Astrocyte (in vitro differentiated cells and primary cell): Measurements from ENCODE around the gene MED12L.

ENCODE experiments used
- EZH2 ChIP-seq: IDR thresholded peaks from 2 replicates; pipeline ENCODE4 v1.6.1; 2012; ENCODE audit warnings: mild to moderate bottlenecking, low read length, inconsistent platforms; ENCODE audit not compliant: insufficient read depth
- TF ChIP-seq, protein P1 (sequence below): IDR thresholded peaks from 2 replicates; pipeline ENCODE4 v1.5.1; 2011; ENCODE audit warnings: low read depth, mild to moderate bottlenecking, inconsistent platforms, low read length, moderate library complexity; ENCODE audit not compliant: insufficient read depth

GRCh38 chr3:151086484-151087456, 1.3 kb downstream of the MED12L start:
- TF ChIP-seq, protein P1, sequence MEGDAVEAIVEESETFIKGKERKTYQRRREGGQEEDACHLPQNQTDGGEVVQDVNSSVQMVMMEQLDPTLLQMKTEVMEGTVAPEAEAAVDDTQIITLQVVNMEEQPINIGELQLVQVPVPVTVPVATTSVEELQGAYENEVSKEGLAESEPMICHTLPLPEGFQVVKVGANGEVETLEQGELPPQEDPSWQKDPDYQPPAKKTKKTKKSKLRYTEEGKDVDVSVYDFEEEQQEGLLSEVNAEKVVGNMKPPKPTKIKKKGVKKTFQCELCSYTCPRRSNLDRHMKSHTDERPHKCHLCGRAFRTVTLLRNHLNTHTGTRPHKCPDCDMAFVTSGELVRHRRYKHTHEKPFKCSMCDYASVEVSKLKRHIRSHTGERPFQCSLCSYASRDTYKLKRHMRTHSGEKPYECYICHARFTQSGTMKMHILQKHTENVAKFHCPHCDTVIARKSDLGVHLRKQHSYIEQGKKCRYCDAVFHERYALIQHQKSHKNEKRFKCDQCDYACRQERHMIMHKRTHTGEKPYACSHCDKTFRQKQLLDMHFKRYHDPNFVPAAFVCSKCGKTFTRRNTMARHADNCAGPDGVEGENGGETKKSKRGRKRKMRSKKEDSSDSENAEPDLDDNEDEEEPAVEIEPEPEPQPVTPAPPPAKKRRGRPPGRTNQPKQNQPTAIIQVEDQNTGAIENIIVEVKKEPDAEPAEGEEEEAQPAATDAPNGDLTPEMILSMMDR, result peak; percentile 35
- no peak for TF ChIP-seq EZH2
